Measurements from ENCODE around the gene RETSAT. TPM values are rescaled to one million over a fixed set of nuclear protein-coding genes. Genes with fewer than 3 reads are reported as not detected.
"Not testable (repeated sequence)": the region's sequence is repeated elsewhere in the genome, so short reads cannot be mapped to it uniquely, and the experiment has no call there.

The RETSAT gene
- polyA plus RNA-seq, 2 donors: 35.3 to 46.2 TPM

GRCh38 chr2:85327822-85328617, 26.3 kb downstream of the RETSAT start, which contains the start of gene TGOLN2:
TGOLN2 (minus strand) TSS chr2:85327989; CDS start chr2:85327962, 27 bp downstream.
- Histone ChIP-seq H3K4me1 (ENCODE audit: control insufficient read depth in 2 of 2, insufficient read depth in 2 of 2, low read length in 1 of 2) (peaks cover 0 to 17% of the 10 kb centered on the region in 2 donors), H3K27ac (ENCODE audit: low read depth in 2 of 2, low read length in 1 of 2) (peak within 1 kb of the TSS; percentile 94 to 98), H3K9me3 (ENCODE audit: control insufficient read depth in 2 of 2, insufficient read depth in 1 of 2, low read depth in 1 of 2, low read length in 1 of 2) (no peaks in the 10 kb centered on the region), H3K4me3 (ENCODE audit: low read depth in 1 of 2, low read length in 2 of 2) (peak within 1 kb of the TSS; percentile 80 to 95), H3K27me3 (ENCODE audit: control insufficient read depth in 1 of 2, insufficient read depth in 2 of 2, low read length in 2 of 2) (no peaks in the 10 kb centered on the region), H3K36me3 (ENCODE audit: control insufficient read depth in 2 of 2, insufficient read depth in 2 of 2, low read length in 1 of 2) (peaks cover 5 to 9% of the 10 kb centered on the region in 2 donors)
- 0% methylated on average over 54 to 57 of the region's 57 CpGs for WGBS, 2 donors

- Histone ChIP-seq H3K27ac (ENCODE audit: low read depth in 2 of 2, low read length in 1 of 2) (peak overlapping the region; percentile 94 to 98), H3K27me3 (ENCODE audit: control insufficient read depth in 1 of 2, insufficient read depth in 2 of 2, low read length in 2 of 2) (no peaks in the 10 kb centered on the region), H3K36me3 (ENCODE audit: control insufficient read depth in 2 of 2, insufficient read depth in 2 of 2, low read length in 1 of 2) (peaks cover 8 to 11% of the 10 kb centered on the region in 2 donors), H3K4me3 (ENCODE audit: low read depth in 1 of 2, low read length in 2 of 2) (peak overlapping the region; percentile 80 to 95), H3K9me3 (ENCODE audit: control insufficient read depth in 2 of 2, insufficient read depth in 1 of 2, low read depth in 1 of 2, low read length in 1 of 2) (no peaks in the 10 kb centered on the region), H3K4me1 (ENCODE audit: control insufficient read depth in 2 of 2, insufficient read depth in 2 of 2, low read length in 1 of 2) (peaks cover 0 to 17% of the 10 kb centered on the region in 2 donors)
- WGBS, 2 donors: 2% methylated on average over 40 to 41 of the region's 41 CpGs
Measured at GRCh38 chr2:85327160-85327821, 27.0 kb downstream of the RETSAT start.

- H3K27me3 ChIP-seq (ENCODE audit: control insufficient read depth in 1 of 2, insufficient read depth in 2 of 2, low read length in 2 of 2): no peaks in the 10 kb centered on the region
- peak overlapping the region; percentile 80 to 95 for H3K4me3 ChIP-seq (ENCODE audit: low read depth in 1 of 2, low read length in 2 of 2)
- H3K27ac ChIP-seq (ENCODE audit: low read depth in 2 of 2, low read length in 1 of 2): peak overlapping the region; percentile 94 to 98
- peaks cover 10 to 13% of the 10 kb centered on the region in 2 donors for H3K36me3 ChIP-seq (ENCODE audit: control insufficient read depth in 2 of 2, insufficient read depth in 2 of 2, low read length in 1 of 2)
- H3K9me3 ChIP-seq (ENCODE audit: control insufficient read depth in 2 of 2, insufficient read depth in 1 of 2, low read depth in 1 of 2, low read length in 1 of 2): no peaks in the 10 kb centered on the region
- 12% methylated on average over 32 of the region's 32 CpGs for WGBS, 2 donors
- H3K4me1 ChIP-seq (ENCODE audit: control insufficient read depth in 2 of 2, insufficient read depth in 2 of 2, low read length in 1 of 2): peaks cover 0 to 17% of the 10 kb centered on the region in 2 donors
Measured at GRCh38 chr2:85326406-85327159, 27.7 kb downstream of the RETSAT start.

- H3K27me3 ChIP-seq (ENCODE audit: control insufficient read depth in 1 of 2, insufficient read depth in 2 of 2, low read length in 2 of 2): no peaks in the 10 kb centered on the region
- H3K27ac ChIP-seq (ENCODE audit: low read depth in 2 of 2, low read length in 1 of 2): no peak overlapping the region
- peak overlapping the region; percentile 18 to 95 for H3K4me3 ChIP-seq (ENCODE audit: low read depth in 1 of 2, low read length in 2 of 2)
- WGBS, 2 donors: 44 to 57% methylated on average over 9 of the region's 9 CpGs
- peaks cover 0 to 17% of the 10 kb centered on the region in 2 donors for H3K4me1 ChIP-seq (ENCODE audit: control insufficient read depth in 2 of 2, insufficient read depth in 2 of 2, low read length in 1 of 2)
- peaks cover 16% of the 10 kb centered on the region in 2 donors for H3K36me3 ChIP-seq (ENCODE audit: control insufficient read depth in 2 of 2, insufficient read depth in 2 of 2, low read length in 1 of 2)
- no peaks in the 10 kb centered on the region for H3K9me3 ChIP-seq (ENCODE audit: control insufficient read depth in 2 of 2, insufficient read depth in 1 of 2, low read depth in 1 of 2, low read length in 1 of 2)
Measured at GRCh38 chr2:85325466-85325811, 28.9 kb downstream of the RETSAT start.

GRCh38 chr2:85324639-85325465, 29.5 kb downstream of the RETSAT start:
- H3K4me3 ChIP-seq (ENCODE audit: low read depth in 1 of 2, low read length in 2 of 2): peak overlapping the region in 1 of 2 donors; percentile 95
- H3K4me1 ChIP-seq (ENCODE audit: control insufficient read depth in 2 of 2, insufficient read depth in 2 of 2, low read length in 1 of 2): peaks cover 0 to 17% of the 10 kb centered on the region in 2 donors
- H3K9me3 ChIP-seq (ENCODE audit: control insufficient read depth in 2 of 2, insufficient read depth in 1 of 2, low read depth in 1 of 2, low read length in 1 of 2): no peaks in the 10 kb centered on the region
- H3K27me3 ChIP-seq (ENCODE audit: control insufficient read depth in 1 of 2, insufficient read depth in 2 of 2, low read length in 2 of 2): no peaks in the 10 kb centered on the region
- peak overlapping the region in 1 of 2 donors; percentile 48 for H3K27ac ChIP-seq (ENCODE audit: low read depth in 2 of 2, low read length in 1 of 2)
- 32 to 53% methylated on average over 10 of the region's 10 CpGs for WGBS, 2 donors
- peaks cover 16 to 17% of the 10 kb centered on the region in 2 donors for H3K36me3 ChIP-seq (ENCODE audit: control insufficient read depth in 2 of 2, insufficient read depth in 2 of 2, low read length in 1 of 2)

GRCh38 chr2:85323988-85324367, 30.4 kb downstream of the RETSAT start:
- not testable (repeated sequence) for H3K27ac ChIP-seq (ENCODE audit: low read depth in 2 of 2, low read length in 1 of 2); H3K27me3 ChIP-seq (ENCODE audit: control insufficient read depth in 1 of 2, insufficient read depth in 2 of 2, low read length in 2 of 2); H3K9me3 ChIP-seq (ENCODE audit: control insufficient read depth in 2 of 2, insufficient read depth in 1 of 2, low read depth in 1 of 2, low read length in 1 of 2); H3K4me3 ChIP-seq (ENCODE audit: low read depth in 1 of 2, low read length in 2 of 2)
- H3K36me3 ChIP-seq (ENCODE audit: control insufficient read depth in 2 of 2, insufficient read depth in 2 of 2, low read length in 1 of 2): peaks cover 16 to 17% of the 10 kb centered on the region in 2 donors
- peaks cover 0 to 17% of the 10 kb centered on the region in 2 donors for H3K4me1 ChIP-seq (ENCODE audit: control insufficient read depth in 2 of 2, insufficient read depth in 2 of 2, low read length in 1 of 2)
- 84 to 91% methylated on average over 9 to 11 of the region's 11 CpGs for WGBS, 2 donors

GRCh38 chr2:85323351-85323987, 30.9 kb downstream of the RETSAT start:
- peaks cover 0 to 17% of the 10 kb centered on the region in 2 donors for H3K4me1 ChIP-seq (ENCODE audit: control insufficient read depth in 2 of 2, insufficient read depth in 2 of 2, low read length in 1 of 2)
- no peak overlapping the region for H3K4me3 ChIP-seq (ENCODE audit: low read depth in 1 of 2, low read length in 2 of 2)
- H3K27me3 ChIP-seq (ENCODE audit: control insufficient read depth in 1 of 2, insufficient read depth in 2 of 2, low read length in 2 of 2): no peaks in the 10 kb centered on the region
- peaks cover 17 to 18% of the 10 kb centered on the region in 2 donors for H3K36me3 ChIP-seq (ENCODE audit: control insufficient read depth in 2 of 2, insufficient read depth in 2 of 2, low read length in 1 of 2)
- WGBS, 2 donors: 82% methylated on average over 9 of the region's 9 CpGs
- H3K27ac ChIP-seq (ENCODE audit: low read depth in 2 of 2, low read length in 1 of 2): no peak overlapping the region
- H3K9me3 ChIP-seq (ENCODE audit: control insufficient read depth in 2 of 2, insufficient read depth in 1 of 2, low read depth in 1 of 2, low read length in 1 of 2): no peaks in the 10 kb centered on the region

- no peaks in the 10 kb centered on the region for H3K9me3 ChIP-seq (ENCODE audit: control insufficient read depth in 2 of 2, insufficient read depth in 1 of 2, low read depth in 1 of 2, low read length in 1 of 2)
- H3K27me3 ChIP-seq (ENCODE audit: control insufficient read depth in 1 of 2, insufficient read depth in 2 of 2, low read length in 2 of 2): no peaks in the 10 kb centered on the region
- no peak overlapping the region for H3K4me3 ChIP-seq (ENCODE audit: low read depth in 1 of 2, low read length in 2 of 2)
- WGBS, 2 donors: 90 to 95% methylated on average over 4 of the region's 4 CpGs
- no peak overlapping the region for H3K27ac ChIP-seq (ENCODE audit: low read depth in 2 of 2, low read length in 1 of 2)
- H3K36me3 ChIP-seq (ENCODE audit: control insufficient read depth in 2 of 2, insufficient read depth in 2 of 2, low read length in 1 of 2): peaks cover 21 to 27% of the 10 kb centered on the region in 2 donors
- peaks cover 0 to 8% of the 10 kb centered on the region in 2 donors for H3K4me1 ChIP-seq (ENCODE audit: control insufficient read depth in 2 of 2, insufficient read depth in 2 of 2, low read length in 1 of 2)
Measured at GRCh38 chr2:85319796-85320195, 34.5 kb downstream of the RETSAT start.
